Heart left ventricle (tissue), 13 donors: ENCODE results near the gene MPLKIP.

Experiments used
- POLR2A ChIP-seq, 2 donors: fragments of 450-650 bp; IDR thresholded peaks; one replicate each; pipeline ENCODE4 v1.6.1; 2017; ENCODE audit warnings: antibody characterized with exemption in 2 of 2, mild to moderate bottlenecking in 2 of 2, moderate library complexity in 2 of 2
- TF ChIP-seq, protein P1 (sequence below), 12 donors: fragments of 200-600 bp; sonication (generic) in 4 of 12; IDR thresholded peaks; one replicate each; pipeline versions ENCODE4 v1.5.0 to v1.8.0; 2018 to 2022; ENCODE audit warnings: antibody characterized with exemption in 12 of 12, mild to moderate bottlenecking in 5 of 12
- donor health status: ischemic (EF 13 %, LVEDD 7.1; RV severe dilation, severe dysfunction).
- donor health status: DM: no; HTN: yes; CAD: no.
- donor health status: DM: no; HTN: no; CAD: no.
- donor health status: ischemic (EF 25% LVEDD 6.9; RV normal size, moderate dysfunction).
- donor health status: ischemic (EF 25% LVEDD 5.7; RV mildly dilated, moderate dysfunction).
- donor health status: ischemic (EF 35%, LVEDD 5.7; RV mildly dilated, moderate dysfunction).
- donor health status: nonischemic (EF 11% LVEDD 7.7; RV severe dilation, severe dysfunction).
- donor health status: DM: yes; HTN: yes; CAD: no.
- donor health status: PGD.
- donor health status: ischemic (EF 29% LVEDD 5.4; RV normal size, mild dysfunction).
- donor health status: nonischemic (EF 23%, LVEDD 6.1; RV moderate dilation, normal function).

- TF ChIP-seq, protein P1, sequence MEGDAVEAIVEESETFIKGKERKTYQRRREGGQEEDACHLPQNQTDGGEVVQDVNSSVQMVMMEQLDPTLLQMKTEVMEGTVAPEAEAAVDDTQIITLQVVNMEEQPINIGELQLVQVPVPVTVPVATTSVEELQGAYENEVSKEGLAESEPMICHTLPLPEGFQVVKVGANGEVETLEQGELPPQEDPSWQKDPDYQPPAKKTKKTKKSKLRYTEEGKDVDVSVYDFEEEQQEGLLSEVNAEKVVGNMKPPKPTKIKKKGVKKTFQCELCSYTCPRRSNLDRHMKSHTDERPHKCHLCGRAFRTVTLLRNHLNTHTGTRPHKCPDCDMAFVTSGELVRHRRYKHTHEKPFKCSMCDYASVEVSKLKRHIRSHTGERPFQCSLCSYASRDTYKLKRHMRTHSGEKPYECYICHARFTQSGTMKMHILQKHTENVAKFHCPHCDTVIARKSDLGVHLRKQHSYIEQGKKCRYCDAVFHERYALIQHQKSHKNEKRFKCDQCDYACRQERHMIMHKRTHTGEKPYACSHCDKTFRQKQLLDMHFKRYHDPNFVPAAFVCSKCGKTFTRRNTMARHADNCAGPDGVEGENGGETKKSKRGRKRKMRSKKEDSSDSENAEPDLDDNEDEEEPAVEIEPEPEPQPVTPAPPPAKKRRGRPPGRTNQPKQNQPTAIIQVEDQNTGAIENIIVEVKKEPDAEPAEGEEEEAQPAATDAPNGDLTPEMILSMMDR (IDR thresholded peaks at IDR 0.05): no peak
- TF ChIP-seq POLR2A (IDR thresholded peaks at IDR 0.05): no peak
These were observed 17.1 kb upstream of the MPLKIP start for GRCh38 chr7:40151504-40151903.
